ENCODE measurements around the gene UQCC3.
"Not testable (repeated sequence)": the region's sequence is repeated elsewhere in the genome, so short reads cannot be mapped to it uniquely, and the experiment has no call there.

DNA sequence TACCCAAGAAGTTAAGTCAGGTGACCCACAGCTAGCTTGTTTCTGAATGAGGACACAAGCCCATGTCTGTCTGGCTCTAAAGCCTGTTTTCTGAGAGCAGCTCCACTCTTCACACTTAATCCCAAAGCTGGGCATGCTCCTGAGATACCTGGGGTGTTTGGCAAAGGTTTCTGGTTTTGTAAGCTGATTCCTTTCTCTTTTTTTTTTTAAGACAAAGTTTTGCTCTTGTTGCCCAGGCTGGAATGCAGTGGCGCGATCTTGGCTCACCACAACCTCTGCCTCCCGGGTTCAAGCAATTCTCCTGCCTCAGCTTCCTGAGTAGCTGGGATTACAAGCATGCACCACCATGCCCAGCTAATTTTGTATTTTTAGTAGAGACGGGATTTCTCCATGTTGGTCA is 22.2 kb downstream of the UQCC3 start:
- TF ChIP-seq EZH2 (IDR thresholded peaks at IDR 0.05); POLR2AphosphoS5 (IDR thresholded peaks at IDR 0.05; ENCODE audit: borderline replicate concordance, low read depth, low read length); FOXP2 (optimal IDR thresholded peaks at IDR 0.05; ENCODE audit: control extremely low read depth, extremely low read length, insufficient read depth): not testable (repeated sequence)
